Effector CD8-positive, alpha-beta T cell (primary cell): ENCODE results near the gene CLMN.

Source experiments
- DNase-seq: peaks from one replicate; lab custom pipeline; 2025; lab: John Stamatoyannopoulos, UW

The CLMN gene

DNA sequence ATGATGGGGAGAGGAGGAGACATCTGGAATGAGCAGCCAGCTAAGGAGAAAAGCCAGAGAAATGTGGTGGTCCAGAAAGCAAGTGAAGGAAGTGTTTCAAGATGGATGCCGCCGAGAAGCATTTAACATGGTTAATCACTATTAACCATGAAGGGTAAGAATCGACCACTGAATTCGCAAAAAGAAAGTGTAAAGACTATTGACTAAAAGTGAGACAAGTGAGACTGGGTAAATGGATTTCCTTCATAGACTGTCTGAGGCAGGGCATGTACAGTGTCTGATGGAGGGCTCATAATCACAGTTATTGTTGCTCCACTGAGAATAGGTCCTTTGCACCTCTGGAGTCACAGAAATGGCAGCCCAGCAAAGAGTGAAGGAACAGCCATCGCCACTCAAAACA, 25.3 kb upstream of the CLMN start:
- DNase-seq = no peak

DNA sequence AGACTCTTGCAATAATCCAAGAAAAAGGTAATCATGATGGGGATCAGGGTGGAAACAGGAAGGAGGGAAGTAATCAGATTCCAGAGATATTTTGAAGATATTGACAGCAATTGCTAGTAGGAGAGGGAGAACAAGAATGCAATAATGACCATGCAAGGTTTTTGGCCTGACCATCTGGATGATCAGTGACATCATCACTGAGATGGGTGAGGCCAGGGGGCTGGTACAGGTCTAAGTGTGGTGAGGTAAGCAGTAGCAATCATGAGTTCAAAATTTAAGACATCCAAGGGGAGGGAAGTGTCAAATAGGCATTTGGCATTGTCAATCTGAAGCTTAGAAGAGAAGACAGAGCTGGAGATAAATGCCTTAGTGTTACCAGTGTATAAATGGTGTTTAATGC, 24.8 kb upstream of the CLMN start:
- no peak for DNase-seq

DNA sequence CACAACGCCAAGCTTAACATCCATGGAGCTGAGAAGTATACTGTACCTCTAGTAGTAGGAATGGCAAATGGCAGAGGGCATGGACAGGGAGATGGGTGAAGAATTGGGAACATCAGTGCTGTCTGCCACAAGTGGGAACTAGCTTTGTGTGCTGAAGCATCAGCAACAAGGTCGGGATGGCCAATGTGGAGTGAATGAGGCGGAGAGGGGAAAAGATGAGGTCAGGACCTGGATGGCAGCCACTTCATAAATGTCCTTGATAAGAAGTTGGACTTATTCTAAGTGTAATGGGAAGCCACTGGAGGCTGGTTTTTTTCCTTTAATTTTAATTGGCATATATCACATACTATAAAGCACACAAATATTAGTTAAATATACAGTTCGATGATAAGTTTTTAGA, 21.9 kb upstream of the CLMN start:
- no peak for DNase-seq

DNA sequence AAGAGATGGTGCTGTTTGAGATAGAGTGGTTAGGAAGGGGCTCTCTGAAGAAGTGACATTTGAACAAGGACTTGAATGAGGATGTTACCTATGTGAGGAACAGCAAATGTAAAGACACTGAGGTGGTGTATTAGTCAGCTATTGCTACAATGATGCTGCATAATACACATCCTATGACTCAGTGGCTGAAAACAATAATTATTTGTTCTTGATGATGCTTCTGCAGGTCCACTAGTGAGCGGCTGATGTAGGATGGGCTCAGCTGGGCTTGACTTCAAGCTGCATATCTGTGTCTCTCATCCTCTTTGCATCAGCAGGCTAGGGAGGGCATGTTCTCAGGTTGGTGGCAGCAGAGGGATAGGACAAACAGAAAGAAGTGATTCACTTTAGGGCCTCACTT, 21.4 kb upstream of the CLMN start:
- DNase-seq = no peak

DNA sequence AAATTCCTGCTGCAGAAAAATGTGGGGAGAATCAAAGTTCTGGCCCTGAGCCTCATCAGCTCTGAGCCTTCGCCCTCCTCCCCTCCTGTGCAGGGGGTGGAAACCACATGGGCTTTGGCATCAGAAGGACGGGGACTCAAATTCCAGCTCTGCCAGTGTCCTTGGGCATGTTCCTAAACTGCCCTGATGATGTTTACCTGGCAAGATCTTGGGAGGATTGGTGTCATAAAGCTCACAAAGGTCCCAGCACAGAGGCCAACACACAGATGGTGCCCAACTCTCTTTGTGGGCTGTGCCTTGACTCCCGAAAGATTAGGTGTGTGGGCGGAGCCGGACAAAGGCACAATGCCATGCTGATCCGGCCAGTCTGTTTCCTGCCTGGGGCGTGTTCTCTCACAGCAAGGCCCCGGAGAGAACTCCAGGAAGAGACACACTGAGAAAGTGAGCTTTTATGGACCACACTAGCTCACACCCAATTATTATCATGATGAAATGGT, 20.5 kb upstream of the CLMN start:
- no peak for DNase-seq

DNA sequence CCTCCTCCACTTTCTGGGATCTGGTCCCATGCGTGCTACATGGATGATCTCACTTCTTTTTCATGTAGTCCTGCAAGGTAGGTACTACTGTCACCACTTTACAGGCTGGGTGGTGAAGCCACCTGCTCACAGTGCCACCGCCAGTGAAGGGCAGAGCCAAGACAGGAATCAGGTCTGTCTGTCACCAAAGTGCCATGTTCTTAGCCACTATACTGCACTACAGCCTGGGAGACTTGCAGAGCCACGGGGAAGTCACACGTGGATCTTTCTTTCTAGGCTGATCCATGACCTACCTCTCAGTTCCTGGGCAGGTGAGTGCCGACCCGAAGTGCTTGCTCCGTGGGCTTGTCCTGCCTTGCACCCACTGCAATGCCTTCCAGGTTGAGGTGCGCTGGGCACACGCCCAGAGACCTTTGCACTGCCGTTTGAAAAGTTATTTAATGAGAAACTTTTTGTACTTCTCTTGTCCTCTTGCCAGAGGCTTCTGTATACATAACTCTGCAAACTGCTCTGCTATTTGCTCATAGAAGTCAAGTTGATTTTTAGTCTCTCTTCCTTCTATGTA, 19.7 kb upstream of the CLMN start:
- DNase-seq = no peak

DNA sequence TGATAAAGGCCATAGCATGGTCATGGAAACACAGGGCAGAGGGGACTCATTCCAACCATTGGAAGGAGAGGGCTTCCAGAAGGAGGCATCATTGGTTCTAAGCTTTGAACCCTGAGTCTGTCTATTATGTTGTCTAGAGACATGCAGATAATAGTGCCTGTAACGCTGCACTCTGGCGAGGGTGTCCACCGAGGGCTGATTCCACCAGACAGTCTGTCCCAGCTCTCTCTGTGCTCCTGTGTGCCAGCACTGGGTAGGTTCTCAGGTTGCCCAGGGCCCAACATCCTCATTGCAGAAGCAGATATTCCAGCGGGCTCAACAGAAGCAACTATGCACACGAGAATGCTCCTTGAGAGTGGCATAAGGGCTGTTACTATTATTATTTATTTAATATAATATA, 18.7 kb upstream of the CLMN start:
- no peak for DNase-seq

DNA sequence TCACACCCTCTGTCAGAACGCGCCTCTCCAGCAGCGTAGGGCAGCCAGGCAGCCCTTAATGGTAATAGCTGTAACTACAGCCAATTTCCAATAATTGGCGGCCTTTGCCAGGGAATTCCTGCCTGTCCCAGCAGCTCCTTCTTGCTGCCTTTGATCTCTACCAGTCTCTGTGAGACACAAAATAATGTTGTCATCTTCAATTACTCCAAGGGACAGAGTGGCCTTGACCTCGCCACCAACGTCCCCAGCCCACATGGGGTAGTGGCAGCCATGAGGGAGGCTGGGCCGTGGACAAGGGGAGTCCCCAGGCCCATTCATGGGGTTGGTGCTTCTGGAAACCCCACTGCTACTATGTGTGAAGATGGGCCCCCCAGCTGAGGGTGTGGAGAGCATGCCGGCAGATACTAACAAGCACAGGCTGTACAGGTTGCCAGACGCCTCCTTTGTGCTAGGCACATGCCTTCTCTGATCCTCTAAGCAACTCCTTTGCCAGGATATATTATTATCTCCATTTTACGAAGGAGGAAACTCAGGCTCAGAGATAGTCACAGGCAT, 17.4 kb upstream of the CLMN start:
- no peak for DNase-seq

DNA sequence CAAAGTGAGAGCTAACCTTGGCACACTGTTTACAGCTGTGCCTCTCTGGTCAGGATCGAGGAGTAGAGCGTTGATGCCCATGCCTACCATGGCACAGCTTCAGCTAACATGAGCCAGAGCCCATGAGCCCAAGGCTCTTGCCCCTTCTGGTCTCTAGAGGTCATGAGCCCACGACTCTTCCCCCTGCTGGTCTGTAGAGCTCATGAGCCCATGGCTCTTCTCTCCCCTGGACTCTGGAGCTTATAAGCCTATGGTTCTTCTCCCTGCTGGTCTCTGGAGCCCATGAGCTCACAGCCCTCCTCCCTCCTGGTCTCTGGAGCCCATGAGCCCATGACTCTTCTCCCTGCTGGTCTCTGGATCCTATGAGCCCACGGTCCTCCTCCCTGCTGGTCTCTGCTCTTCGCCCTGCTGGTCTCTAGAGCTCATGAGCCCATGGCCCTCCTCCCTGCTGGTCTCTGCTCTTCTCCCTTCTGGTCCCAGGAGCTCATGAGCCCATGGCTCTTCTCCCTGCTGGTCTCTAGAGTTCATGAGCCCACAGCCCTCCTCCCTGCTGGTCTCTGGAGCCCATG, 16.6 kb upstream of the CLMN start:
- DNase-seq = no peak

DNA sequence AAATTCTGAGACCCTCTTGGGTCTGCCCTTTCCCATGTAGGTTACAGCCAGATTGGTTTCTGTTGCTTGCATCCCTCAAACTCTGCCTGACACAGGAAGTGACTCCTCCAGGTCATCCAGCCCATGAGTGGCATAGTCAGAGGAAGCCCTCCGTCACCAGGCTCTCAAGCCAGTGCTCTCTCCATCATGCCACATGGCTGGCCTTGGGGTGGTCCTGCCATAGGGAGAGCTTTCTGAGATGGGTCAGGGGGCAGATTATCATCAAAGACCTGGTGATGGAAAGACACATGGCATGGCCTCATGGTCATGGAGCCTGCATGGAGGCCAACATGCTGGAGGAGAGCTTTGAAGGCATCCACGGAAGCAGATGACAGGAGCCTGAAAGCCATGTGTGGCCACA, 15.4 kb upstream of the CLMN start:
- no peak for DNase-seq

DNA sequence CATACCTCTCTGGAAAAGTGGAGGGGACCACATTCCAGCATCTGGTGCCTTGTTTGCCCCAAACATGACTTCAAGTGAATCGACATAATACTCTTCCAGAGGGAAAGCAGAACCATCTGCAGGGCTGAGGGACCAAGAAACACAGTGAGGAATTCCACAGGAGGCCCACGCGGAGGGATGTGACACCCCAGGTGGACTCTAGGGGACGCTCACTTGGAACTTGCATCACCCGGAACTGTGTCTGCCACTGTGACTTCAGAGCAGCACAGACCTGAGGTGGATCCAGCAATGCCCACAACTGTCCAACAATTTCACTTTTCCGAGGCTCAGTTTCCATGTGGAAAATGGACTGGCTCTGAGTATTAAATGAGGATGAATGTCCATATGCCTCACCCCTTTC, 14.3 kb upstream of the CLMN start:
- DNase-seq = no peak

DNA sequence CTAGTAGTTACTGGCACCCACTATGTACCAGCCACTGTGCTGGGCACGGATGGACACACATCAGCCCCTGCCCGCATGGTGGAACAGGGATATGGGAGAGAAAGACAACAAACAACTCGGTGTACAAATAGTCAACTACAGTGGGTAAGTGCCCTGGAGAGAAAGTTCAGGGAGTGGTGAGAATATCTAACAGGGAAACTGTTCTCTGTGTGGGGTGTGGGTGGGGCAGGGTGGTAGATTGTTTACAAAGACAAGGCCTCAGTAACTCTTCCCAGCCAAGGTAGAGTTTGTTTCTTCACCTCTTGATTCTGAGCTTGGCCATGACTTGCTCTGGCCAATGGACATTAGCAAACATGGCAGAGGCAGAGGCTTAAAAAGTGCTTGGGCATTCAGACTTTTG, 12.9 kb upstream of the CLMN start:
- DNase-seq = no peak

DNA sequence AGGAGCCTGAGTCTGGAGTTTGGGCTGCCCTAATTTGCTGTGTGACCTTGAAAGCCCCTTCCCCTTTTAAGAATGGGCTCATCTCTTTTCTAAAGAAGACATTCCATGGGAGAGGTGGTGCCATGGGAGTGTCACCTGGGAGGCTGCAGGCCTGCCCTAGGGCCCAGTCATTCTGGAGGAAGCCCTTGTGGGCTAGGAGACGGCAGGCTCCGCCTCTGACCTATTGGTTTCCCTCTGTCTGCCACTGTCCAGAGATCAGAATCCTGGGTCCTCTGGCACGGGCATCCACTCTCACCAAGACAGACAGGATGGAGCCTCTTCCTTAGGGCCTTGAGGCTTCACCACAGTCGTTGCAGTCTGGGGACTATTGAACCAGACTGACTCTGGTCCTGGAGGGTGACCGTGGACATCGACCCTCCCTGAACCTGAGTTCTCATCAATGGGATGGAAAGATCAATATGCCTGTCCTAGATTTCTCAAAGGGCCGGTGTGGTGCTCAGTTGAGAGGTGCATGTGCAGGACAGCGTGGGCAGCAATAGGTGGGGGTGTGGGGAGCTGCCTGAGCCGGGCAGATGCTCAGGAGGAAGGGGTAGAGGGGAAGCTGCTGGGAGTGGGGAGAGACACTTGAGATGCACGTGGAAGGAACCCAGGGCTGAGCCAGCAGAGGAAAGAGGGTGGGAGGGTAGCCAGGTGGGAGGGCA, 12.2 kb upstream of the CLMN start:
- DNase-seq = no peak

DNA sequence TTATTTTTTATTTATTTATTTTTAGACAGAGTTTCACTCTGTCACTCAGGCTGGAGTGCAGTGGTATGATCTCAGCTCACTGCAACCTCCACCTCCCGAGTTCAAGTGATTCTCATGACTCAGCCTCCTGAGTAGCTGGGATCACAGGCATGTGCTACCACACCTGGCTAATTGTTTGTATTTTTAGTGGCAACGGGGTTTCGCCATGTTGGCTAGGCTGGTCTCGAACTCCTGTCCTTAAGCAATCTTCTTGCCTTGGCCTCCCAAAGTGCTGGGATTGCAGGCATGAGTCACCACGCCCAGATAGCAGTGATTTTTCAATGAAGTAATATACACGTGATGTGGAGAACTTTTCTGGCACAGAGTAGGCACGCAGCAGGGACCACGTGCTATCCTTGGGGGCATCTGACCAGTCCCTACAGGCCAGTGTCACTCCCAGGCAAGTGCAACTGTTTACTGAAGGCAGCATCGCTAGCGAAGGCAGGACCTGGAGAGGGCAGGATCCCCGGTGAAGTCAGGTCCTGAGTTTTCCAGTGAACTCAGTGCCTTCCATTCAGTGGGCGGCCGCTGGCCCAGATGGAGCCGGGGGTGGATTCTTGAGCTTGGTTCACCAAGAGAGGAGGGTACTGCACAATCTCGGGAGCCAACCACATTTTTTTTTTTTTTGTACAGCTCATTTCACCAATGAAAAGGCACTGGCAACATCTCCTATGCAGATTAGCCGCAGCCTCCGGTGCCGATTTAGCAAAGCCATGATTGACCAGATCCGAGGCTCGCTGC, 11.1 kb upstream of the CLMN start:
- no peak for DNase-seq

DNA sequence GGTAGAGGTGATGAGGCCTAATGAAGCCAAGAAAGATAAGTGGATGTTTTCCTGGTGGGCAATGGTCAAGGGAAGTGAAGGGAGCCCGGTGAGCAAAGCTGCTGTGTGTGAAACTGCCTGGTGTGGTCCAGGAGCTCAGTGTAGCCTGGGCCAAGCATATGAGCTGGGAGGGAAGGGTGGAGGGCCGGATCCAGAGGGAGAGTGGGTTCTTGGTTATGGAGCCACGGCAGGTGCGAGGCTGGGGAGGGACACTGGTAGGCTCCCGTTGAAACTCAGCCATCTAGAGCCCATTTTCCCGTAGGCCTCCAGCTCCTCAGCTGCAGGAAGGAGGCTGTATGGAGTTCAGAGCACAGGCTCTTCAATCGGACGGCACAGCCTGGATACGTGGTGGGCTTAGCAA, 10.2 kb upstream of the CLMN start:
- no peak for DNase-seq

DNA sequence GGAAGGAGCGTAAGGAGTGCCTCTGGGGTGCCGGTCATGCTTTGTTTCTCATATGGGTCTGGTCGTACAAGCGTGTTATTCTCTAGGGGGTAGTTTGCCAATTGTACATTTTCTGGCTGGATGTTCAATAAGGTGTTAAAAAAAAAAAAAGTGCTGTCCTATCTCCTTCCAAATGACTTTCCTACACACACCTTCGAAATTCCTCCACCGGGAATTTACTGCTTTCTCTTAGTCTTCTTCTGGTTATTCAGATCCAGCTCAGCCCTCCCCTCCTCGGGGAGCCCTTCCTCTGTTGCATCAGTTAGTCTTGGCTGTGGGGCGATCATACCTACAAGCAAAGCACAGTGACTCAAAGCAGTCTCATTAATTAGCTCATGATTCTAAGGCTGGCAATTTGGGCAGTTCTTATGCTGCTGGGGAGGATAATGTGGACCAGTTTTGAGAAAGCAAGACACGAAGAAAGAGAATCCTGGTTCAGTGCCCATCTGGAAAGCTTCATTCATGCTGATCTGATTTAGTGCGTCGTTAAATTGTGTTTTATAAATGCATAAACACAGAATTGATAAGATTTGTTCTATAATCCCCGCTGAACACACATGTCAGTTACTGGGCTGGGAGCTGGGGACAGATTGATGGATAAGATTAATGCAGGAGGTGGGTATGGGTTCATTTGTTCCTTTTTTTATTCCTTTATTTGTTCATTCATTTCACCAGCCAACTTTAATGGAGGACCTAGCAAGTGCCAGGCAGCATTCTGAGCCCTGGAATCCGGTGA, 9.2 kb upstream of the CLMN start:
- no peak for DNase-seq

DNA sequence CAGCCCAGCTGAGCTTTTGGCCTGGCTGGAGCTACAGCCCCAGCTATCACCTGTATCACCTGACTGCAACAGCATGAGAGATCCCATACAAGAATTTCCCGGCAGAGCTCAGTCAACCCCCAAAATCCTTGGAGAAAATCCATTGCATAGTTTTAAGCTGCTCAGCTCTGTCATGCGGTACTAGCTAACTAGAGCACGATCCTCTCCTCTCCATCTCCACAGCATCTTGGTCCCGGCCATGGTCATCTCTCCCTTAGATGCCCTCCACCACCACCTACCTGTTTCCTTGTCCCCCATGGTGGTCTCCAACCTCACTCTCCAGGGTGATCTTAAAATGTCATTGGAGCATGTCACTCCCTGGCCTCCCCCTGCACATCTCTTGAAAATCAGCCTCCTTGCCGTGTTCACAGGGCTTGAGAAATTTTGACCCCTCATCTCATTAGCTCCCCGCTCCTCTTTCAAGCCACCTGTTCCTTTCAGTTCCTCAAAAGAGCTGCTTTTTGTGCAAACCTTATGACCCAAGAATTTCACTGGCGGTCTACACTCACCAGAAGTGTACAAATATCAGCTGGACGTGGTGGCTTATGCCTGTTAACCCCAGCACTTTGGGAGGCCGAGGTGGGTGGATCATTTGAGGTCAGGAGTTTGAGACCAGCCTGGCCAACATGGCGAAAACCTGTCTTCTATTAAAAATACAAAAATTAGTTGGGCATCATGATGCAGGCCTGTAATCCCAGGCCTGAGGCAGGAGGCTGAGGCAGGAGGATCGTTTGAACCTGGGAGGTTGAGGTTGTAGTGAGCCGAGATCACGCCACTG, 8.1 kb upstream of the CLMN start:
- no peak for DNase-seq

DNA sequence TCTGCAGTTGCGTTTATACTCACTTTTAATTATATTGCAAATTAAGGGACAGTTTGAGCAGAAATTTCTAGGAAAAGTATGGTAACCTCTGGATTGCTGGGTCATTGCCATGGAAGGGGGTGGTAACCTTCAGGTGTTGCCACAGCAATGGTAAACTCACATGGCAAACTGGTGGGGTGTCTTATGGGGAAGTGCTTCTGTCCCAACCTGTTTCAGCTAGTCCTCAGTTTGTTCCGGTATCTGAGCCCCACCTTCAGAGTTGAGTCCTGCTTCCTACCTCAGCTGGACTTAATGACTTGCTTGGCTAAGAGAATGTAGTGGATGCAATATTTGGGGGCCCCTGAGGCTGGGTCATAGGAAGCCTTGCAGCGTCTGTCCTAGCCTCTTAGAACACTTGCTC, 7.3 kb upstream of the CLMN start:
- no peak for DNase-seq

DNA sequence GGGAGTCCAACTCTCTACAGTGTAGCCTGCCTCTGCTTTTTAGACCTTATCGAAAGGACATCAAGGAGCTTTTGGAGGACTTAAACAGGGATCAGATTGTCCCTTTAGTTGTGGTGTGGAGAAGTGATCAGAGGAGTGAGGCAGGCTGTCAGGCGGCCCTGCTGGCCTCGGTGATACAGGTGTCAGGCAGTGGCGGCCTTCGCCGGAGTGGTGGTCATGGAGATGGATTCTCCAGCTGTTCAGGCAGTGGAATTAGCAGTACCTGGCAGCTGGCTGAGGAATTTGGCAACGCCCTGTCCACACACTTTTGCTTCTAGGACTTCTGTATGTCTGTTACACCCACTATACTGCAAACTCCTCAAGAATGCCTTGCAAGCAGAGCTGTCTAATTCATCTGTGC, 4.2 kb upstream of the CLMN start:
- no peak for DNase-seq

DNA sequence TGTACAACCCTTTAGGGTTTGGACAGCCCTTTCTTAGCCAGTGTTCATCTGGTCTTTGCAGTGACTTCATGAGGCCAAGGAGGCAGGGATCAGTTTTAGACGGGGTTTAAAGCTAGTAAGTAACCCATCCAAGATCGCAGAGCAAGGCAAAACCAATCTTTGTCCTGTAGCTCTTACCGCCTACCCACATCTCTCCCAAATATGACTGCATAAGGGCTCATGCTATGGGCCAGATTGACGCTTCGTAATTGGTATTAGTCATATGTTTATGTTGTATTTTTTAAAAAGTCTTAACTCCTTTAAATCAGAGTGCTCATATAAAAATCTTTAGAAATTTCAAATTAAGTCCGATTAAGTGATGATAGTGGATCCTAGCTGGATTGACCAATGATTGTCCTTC, 3.7 kb upstream of the CLMN start:
- no peak for DNase-seq

DNA sequence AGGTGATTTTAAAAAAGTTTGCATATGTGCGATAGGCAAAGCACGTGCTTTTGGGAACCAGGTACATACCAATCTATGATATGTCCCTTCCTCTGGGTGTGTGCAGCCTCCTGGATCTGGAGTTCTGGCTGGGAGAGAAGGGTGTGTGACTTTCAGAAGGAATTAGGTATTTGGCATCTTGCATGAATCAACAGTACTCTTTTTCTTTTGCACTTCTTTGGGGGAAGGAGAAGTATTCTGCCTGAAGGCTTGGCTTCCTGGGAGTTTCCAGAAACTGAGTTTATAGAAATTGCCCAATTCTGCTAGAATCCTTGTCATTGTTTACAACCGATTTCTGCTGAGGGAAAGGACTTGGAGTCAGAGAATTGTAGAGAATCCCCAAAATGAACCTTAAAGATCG, 2.9 kb upstream of the CLMN start:
- no peak for DNase-seq
